Measurements from ENCODE around the gene DCUN1D2.
"Not testable (repeated sequence)": the region's sequence is repeated elsewhere in the genome, so short reads cannot be mapped to it uniquely, and the experiment has no call there.

The DCUN1D2 gene

DNA sequence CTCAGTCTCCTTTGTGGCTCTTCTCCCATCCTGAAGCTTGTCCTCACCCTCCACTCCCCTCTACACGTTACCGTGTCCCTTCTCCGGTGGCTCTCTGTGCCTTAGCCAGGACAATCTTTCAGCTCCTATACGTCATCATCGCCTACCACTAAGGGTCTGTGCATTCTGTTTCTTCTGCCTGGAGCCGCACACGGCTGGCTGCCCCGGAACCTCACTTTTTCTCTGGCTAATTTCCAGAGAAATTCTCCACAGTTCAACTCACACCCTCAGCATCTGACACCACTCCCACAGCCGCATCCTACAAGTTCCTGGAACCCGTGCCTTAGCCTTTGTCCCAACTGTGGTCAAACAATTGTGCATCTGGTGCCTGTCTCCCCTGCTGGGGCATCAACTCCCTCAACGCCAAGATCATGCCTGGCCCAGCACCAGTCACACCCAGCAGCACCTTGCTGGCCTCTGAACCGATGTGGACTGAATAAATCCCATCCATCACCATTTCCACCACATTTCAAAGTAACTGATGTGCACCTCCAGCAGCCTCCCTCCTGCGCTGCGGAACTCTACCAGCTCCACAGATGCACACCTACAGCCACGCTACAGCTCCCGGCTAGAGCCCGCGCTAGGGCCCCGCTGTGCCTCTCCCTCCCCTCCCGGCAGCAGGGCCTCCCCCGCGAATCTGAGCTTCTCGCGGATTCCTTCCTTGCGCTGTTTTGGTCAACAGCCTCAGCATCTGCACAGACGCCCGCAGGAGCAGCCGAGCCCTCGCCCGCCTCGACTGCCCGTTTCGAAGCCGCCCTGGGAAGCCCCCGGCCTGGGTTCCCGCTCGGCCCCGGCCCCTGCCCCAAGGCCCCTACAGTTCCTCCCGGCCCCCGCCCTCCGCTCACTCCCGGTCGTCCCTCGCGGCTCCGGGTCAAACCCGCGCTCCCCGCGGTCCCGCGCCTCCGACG is 689 bp downstream of the DCUN1D2 start:
- DNase-seq, result no peak

DNA sequence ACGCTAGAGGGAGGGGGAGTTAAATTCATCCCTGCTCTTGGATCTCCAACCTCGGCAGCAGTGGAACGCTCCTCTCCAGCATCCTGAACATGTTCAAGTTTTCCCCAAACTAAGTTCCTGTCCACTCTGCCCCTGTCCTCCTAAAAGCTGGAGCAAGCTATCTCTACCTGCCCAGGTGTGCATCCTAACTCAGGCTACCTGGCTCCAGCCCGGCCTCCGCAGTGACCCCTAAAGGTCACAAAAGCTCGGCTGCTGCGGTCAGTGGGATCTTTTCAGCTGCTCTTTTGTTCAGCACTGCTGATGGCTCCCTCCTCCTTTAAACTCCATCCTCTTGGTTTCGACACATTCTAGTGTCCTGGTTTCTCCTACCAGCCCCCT is 1.4 kb downstream of the DCUN1D2 start:
- no peak for DNase-seq

DNA sequence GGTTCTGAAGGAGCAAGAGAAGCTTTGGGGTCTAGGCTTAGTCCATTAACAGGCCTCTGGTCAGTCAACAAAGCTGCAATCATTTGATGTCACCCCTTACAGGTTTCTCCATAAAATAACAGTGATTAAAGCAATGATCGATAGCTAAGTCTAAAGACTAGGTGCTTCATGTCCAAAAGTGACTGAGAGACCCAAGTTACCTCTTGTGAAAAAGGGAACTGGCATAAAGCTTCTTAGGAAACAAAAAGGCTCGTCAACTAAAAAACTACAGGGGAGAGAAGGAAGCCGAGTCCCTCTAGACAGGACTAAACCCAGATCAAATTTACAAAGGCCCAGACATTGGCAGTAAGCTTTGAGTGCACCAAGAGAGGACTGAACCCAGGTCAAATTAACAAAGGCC is 2.2 kb downstream of the DCUN1D2 start:
- DNase-seq, result no peak

DNA sequence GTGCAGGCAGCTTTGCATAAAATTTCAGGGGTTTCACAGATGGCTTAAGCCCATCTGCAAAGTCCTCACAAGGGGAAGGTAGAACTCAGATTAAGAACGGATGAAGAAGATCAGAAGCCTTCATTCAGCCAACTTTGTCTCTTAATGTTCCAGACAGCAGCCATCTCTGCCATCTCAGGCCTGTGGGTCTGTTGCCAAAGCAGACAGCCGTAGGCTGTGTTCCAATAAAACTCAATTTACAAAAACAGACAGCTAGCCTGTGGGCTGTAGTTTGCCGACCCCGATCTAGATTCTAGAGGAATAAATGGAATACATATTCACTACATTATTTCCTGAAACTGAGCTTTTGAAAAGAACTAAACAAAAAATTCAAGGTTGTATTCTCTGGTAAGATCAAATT is 3.8 kb downstream of the DCUN1D2 start:
- no peak for DNase-seq

DNA sequence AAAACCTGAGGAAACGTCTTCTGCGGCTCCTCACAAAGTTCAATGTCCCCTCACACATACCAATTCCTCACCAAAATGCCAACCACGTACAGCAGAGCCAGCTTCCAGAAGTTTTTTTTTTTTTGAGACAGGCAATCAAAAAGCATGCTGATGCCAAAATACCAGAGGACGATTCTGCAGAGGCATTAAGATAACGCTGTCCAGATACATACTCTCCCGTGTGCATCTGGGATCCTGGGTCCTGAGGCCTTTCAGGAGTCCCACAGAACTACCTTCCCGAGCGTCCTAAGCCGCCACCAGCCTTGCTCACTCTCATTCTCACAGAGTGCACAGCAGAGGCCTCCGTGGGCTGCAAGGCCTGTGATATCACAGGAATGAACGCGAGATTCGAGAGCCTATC is 5.0 kb downstream of the DCUN1D2 start:
- no peak for DNase-seq

DNA sequence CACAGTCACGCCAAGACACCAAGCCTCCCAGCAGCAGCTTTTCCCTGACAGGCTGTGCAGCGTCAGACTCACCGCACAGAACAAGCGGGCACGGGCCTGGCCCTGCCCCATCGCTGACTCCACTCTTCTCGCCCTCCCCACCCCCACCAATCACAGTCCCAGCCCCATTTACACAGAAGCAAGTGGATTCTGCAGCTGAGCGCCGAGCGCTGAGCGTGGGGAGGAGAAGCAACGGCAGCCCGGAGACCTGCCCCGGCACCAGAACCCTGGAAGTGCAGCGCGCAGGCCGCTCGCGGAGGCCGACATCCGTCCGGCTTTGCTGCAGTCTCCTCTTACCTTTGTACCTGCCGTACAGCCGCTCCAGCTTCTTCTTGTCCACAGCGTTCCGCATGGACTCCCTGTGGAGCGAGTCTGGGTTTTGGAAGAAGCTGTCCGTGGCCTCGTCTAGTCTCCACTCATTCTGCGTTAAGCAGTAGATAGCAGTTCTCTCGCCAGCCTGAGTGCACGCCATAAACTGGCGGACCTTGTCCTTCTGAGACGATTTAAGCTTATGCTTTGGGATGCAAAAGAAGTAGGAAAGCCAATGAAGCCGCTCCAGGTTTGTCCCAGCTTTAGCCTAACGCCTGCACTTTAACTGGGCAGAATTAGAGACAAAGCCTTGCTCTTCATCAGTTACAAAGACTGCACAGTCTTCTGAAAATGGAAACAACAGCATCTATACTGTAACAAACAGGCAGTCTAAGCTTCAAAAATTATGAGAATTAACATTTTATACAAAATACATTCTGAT is 6.8 kb downstream of the DCUN1D2 start:
- no peak for DNase-seq

DNA sequence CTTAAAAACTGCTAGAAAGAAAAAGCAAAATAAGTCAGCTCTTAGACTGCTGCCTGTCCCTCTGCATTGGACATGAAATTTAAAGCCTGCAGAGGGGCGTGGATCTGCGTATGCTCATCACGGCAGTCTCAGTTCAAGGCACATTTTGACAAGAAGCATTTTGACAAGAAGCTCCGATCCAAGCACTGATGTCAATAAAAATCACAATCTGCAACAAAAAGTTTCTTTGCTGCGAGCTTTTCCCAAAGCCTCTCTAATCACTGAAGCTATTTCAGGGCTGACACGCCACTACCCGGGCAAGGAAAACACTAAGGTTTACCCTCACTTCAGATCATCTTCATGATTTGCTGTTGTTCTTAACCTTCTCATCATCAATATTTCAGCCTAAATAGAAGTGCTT is 7.4 kb downstream of the DCUN1D2 start:
- DNase-seq, result no peak

DNA sequence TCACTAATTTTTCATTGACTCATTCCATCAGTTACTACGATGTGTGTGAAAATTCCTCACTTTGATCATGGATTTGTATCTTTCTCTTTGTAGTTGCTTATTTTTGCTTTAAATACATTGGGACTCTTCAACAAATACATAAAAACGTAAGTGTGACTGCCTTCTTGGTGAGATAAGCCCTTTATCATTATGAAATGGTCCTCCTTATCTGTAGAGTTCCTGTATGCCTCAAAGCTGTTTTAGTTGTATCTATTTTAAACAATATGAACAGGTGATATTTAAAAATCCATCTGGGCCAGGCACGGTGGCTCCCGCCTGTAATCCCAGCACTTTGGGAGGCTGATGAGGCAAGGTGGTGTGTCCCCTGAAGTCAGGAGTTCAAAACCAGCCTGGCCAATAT is 11.3 kb downstream of the DCUN1D2 start:
- no peak for DNase-seq

DNA sequence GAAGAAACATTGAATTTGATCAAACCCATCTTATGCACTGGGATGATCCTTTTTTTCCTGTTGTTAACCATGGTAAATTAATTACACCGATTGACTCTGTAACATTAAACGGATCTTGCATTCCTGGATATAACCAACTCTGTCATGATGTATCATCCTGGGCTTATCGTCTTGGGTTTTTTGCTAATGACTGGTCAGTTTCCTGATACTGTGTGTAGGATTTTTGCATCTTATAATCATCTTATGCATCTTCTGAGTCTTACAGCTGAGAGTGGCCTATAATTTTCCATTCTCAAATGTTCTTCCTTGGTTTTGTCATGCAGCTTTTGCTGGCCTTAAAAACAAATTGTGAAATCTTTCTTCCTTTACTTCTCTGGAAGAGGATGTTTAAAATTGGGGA is 12.8 kb downstream of the DCUN1D2 start:
- no peak for DNase-seq

DNA sequence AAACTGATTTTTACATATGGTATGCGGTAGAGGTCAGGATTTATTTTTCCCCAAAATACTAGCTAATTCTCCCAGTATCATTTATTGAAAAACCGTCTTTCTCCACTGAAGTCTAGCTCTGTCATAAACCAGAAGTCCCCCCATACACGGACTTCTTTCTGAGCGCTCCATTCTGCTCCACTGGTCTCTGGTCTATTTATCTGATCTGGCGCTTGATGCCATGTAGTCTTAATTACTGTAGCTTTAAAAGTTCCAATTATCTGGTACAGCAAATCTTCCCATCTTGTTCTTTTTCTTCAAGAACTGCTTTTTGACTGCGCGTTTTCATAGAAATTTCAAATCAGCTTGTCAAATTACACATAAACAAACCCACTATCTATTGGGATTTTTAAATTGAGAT is 13.7 kb downstream of the DCUN1D2 start:
- no peak for DNase-seq

DNA sequence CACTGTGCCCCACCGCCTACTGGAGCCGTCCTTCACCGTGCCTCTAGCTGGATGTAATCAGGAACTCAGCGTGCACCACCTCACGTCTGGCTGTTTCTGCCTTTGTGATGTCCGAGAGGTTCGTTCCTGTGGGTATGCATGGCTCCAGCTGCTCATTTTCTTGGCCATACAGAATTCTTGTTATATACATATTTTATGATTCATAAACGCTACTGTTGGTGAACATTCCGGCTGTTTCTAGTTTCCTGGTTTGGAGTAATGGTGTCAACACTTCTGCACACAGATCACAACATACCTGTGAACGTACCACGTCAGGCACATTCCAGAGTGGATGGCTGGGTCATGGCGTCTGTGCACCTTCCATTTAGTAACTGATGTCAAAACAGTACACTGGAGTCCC is 14.6 kb downstream of the DCUN1D2 start:
- DNase-seq, result no peak

DNA sequence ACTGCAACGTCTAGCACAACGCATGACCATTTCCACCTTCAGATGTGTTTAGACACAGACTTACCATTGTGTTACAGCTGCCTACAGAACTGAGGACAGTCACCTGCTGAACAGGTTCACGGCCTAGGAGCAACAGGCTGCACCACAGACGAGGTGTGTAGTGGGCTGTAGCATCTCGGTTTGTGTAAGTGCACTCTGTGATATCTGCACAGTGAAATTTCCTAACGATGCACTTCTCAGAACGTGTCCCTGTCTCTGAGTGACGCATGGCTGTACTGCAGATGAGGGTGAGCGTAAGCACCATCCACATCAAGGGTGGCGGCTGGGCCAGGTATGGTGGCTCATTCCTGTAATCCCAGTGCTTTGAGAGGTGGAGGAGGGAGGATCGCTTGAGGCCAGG is 15.2 kb downstream of the DCUN1D2 start:
- DNase-seq, result no peak

DNA sequence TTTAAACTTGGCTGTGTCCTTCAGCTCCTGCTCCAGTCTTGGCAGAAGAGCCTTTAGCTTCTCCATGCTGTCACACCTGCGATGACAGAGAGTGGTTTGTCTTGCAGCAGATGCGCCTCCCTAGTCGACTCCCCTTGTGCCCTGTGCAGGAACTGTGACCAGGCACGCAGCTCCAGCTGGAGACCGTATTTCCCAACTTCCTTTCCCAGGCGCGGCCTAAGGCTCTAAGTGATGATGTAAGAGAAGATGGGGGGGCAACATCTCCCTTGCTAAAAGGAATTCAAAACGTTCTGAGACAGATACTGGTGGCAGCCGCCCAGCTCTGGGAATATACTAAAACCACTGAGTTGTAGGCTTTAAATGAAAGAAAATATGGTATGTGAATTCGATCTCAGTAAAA is 16.3 kb downstream of the DCUN1D2 start:
- DNase-seq, result no peak

DNA sequence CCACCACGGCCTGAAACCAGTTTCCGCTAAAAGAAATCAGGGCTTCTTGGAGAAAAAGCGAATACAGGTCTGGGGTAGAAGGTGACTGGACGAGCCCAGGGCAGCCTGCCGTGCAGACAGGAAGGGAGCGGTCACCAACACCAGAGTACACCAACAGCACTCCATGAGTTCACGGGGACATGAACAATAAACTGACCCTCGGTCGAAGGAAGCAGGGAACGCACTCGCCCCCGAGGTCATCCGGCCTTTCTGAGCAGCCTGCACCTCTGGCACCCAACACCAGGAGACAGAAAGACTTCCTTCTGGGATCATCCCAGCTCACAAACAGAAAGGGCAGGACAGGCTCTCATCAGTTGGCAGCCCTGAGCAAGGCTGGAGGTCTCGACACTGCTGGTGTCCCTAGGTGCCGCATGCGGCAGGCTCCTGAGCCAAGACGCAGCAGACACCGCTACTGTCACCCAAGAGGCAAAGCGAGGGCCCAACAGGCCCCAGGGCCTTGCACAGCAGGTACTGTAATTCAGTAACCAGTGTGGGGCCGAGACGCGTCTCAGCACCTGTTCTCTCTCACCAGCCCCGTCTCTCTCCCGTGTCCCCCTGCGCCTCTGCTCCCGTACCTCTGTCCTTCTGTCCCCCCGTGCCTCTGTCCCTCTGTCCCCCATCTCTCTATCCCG is 18.0 kb downstream of the DCUN1D2 start:
- DNase-seq, result no peak

DNA sequence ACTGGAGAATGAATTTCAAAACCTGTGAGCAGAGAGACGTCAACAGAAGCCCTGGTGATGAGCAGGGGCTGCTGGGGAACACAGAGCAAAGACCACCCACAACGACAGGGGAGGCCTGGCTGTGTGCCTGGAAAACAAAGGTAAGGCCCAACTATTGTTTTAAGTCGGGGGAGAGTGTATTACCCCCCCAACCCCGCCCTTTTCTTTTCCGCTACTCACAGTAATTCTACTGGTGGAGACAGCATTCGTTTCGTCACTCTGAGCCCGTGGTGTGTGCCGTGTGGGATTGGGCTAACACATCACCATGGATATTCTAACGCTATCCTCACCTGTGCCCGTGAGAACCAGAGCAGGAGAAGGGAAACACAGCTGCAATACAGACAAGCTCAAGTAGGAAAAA is 18.7 kb downstream of the DCUN1D2 start:
- no peak for DNase-seq

DNA sequence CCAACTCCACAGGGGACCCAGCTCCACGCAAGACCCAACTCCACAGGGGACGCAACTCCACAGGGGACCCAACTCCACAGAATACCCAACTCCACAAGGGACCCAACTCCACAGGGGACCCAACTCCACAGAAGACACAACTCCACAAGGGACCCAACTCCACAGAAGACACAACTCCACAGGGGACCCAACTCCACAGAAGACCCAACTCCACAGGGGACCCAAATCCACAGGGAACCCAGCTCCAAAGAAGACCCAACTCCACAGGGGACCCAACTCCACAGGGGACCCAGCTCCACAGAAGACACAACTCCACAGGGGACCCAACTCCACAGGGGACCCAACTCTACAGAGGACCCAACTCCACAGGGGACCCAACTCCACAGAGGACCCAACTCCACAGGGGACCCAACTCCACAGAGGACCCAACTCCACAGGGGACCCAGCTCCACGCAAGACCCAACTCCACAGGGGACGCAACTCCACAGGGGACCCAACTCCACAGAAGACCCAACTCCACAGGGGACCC is 19.8 kb downstream of the DCUN1D2 start:
- DNase-seq, result not testable (repeated sequence)

DNA sequence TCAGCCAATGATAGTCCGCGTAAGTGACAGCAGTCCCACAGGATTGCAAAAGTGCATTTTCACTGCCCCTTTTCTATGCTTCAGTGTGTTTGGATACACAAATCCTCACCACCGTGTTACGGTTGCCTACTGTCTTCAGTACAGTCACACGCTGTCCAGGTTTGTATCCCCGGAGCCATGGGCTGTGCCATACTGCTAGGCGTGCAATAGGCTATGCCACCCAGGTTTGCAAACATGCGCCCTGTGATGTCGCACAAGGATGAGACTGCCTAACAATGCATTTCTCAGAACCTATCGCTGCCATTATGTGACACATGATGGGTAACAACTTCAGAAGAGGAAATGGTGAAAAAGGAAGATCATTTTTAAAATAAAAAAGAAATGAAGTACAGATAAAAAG is 20.4 kb downstream of the DCUN1D2 start:
- no peak for DNase-seq

DNA sequence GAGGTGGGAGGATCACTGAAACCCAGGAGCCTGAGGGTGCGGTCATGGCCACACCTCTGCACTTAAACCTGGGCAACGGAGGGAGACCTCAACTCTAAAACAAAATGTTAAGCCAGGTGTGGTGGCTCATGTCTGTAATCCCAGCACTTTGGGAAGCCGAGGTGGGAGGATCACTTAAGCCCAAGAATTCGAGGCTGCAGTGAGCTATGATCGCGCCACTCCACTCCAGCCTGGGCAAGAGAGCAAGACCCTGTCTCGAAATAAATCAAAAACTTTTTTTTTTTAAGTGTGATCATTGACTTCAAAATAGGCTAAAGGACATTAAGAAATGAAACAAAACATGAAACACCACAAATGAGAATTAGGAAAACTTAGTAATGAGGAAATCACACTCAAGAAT is 20.9 kb downstream of the DCUN1D2 start:
- DNase-seq, result no peak

DNA sequence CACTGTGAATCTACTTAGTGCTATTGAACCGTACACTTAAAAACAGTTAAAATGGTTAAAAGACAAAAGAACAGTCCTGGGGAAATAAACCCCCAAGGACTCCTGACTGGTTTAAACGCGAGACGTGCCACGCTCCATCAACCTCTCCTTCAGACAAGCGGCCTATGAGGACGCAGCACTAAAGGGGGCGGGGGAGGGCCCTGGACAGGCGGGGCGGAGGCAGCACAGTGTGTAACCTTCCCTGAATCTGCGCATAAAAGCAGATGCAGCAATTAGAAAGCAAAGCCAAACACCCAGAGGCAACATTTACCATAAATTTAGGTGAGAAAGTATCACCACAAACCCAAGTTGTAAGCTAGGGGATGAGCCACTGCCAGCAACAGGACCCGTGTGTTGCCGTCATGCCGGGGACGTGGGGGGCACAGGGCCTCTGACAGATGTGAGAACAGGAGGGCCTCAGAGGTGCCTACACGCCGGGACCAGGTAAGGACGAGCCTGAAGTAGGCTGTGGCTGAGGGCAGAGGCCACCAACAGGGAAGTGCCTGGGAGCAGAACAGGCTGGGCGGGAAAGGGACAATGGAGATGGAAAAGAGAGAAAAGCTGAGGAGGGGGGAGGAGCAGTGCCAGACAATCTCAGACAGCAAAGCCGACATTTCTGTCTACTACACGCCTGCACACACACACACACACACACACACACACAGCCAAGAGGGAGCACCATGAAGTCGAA is 21.9 kb downstream of the DCUN1D2 start:
- DNase-seq, result no peak

DNA sequence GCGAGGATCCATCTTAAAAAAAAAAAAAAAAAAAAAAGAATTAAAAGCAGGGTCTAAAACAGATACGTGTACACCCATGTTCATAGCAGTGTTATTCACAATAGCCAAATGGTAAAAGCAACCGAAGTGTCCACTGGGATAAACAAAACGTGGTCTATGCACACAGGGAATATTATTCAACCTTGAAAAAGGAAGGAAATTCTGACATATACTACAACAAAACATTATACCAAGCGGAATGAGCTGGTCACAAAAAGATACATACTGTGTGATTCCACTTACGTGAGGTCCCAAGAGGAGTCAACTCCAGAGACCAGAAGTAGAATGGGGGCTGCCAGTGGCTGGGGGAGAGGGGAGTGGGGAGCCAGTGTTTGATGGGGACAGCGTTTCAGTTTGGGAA is 22.5 kb downstream of the DCUN1D2 start:
- no peak for DNase-seq

DNA sequence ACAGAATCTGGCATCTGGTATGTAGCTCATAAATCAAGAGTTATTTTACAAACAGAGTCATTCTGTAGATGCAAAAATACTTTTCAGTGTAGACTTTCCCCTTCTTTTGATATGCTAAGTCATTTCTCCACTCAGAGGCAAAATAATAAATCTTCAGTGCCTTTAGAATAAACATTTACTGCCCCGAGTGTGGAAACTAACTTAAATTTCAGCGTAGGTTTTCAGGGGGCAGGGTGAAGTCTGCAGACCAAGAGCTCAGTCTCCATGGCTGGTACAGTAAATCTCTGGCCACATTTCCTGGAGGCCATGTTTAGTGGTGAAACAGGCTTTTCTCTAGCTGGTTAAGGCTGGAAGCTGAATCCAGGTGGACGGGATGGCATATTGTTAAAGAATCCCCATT is 24.1 kb downstream of the DCUN1D2 start:
- no peak for DNase-seq

DNA sequence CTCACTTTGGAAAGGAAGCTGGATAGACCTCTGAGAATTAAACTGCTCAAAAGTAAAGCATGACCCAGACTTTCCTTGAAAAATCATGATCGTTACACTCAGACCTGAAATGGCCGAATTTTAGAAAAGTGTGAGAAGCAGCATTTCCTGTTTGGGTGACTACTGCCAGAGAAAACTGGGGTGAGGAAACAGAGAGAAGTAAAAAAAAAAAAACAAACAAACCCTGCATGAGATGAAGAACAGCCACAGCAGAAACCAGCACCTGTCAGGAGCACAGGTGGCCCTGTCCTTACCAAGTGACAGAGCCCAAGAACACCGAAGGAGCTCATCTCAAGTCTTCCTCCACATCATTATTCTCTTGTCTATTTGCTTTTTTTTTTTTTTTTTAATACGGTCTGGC is 25.2 kb downstream of the DCUN1D2 start:
- no peak for DNase-seq

DNA sequence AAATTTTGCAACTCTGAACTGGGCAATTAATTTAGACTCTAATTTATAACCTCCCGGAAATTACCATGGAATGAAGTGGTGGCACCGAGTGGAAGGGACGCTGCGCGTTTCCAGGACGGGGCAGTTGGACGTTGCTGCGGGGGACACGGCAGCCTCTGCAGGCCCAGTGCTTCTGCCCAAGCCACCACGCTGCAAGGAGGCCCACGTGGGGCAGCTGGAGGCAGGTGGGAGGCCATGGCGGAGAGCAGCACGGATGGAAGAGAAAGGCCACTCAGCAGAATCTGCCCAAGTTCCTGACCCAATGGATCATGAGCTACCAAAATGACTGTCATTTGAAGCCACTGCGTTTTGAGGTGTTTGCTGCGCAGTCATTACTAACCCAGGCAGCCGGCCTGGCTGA is 26.0 kb downstream of the DCUN1D2 start:
- DNase-seq, result no peak

All from NCI-H2081 treated with DMSO at 0.1 percent for 48 hours (cell line).